Activated CD4-positive, alpha-beta T cell treated with anti-CD3 and anti-CD28 coated beads for 1 hour (primary cell): ENCODE results near the gene FANCG.
A peak's percentile ranks its signal among the peaks of the same experiment; 100 is the strongest.

Experiments used
- DNase-seq: peaks from one replicate; pipeline ENCODE4 v3.0.0-alpha.2; 2020

FANCG gene

GRCh38 chr9:35057271-35057620 lies 22.5 kb downstream of the FANCG start:
- no peak for DNase-seq

GRCh38 chr9:35056571-35057270 lies 23.0 kb downstream of the FANCG start:
- no peak for DNase-seq

- no peak for DNase-seq
These were observed 24.7 kb downstream of the FANCG start for GRCh38 chr9:35054871-35055644.

GRCh38 chr9:35054185-35054835 lies 25.4 kb downstream of the FANCG start:
- no peak for DNase-seq

GRCh38 chr9:35051069-35051967 lies 28.4 kb downstream of the FANCG start:
- peak; percentile 22 for DNase-seq

- DNase-seq, result no peak
These were observed 31.2 kb downstream of the FANCG start for GRCh38 chr9:35048511-35048910.

GRCh38 chr9:35044071-35044470 lies 35.7 kb downstream of the FANCG start:
- DNase-seq, result no peak

GRCh38 chr9:35042891-35043545 lies 36.7 kb downstream of the FANCG start:
- no peak for DNase-seq

- no peak for DNase-seq
These were observed 37.6 kb downstream of the FANCG start for GRCh38 chr9:35042081-35042604.

GRCh38 chr9:35035851-35036701 lies 43.7 kb downstream of the FANCG start:
- DNase-seq, result no peak

GRCh38 chr9:35033101-35033500 lies 46.6 kb downstream of the FANCG start:
- DNase-seq, result no peak

- no peak for DNase-seq
These were observed 49.9 kb downstream of the FANCG start for GRCh38 chr9:35029852-35030251.

- no peak for DNase-seq
These were observed 50.5 kb downstream of the FANCG start for GRCh38 chr9:35029241-35029640.

GRCh38 chr9:35028341-35028740 lies 51.4 kb downstream of the FANCG start:
- DNase-seq, result no peak

- DNase-seq, result no peak
These were observed 51.9 kb downstream of the FANCG start for GRCh38 chr9:35027860-35028259.

- no peak for DNase-seq
These were observed 52.4 kb downstream of the FANCG start for GRCh38 chr9:35027374-35027773.

GRCh38 chr9:35026671-35027070 lies 53.1 kb downstream of the FANCG start:
- no peak for DNase-seq
